ENCODE results near the gene NDC1. TPM values are rescaled to one million over a fixed set of nuclear protein-coding genes. Genes with fewer than 3 reads are reported as not detected.

NDC1 gene
- total RNA-seq, 2 donors from 2014 or later, result 15.3 to 20.6 TPM

DNA sequence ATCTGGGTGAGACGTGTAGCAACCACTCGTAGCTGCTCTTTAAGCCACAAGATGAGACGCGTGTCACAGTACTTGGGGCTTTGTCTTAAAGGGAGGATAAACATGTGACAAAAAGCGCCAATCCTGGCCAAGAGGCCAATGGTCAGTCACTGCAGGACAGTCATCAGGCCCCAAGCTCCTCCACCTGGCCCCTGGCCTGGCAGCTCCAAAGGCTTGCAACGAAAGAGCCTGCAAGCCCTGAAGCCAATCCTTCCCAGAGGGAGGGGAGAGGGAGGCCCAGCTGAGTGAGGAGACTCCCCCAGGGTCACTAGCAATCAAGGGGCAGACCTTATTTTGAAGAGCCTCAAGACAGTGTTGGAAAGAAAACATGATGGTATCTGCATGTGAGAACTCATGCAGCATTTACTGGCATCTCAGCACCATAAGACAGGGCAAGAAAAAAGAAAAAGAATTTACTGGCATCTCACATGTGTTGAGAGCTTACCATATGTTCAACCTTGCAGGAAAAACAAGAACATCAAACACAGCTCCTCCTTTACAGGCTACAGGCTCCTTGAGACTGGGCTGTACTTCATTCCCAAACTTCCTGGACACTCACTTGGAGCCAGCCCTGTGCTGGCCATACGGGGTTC lies 110.5 kb downstream of the NDC1 start:
- H3K27me3 ChIP-seq (replicated peaks; ENCODE audit: insufficient read depth), result no peaks in the 10 kb centered on the region
- TF ChIP-seq POLR2A (IDR thresholded peaks at IDR 0.05), result no peak
- TF ChIP-seq, protein P1, sequence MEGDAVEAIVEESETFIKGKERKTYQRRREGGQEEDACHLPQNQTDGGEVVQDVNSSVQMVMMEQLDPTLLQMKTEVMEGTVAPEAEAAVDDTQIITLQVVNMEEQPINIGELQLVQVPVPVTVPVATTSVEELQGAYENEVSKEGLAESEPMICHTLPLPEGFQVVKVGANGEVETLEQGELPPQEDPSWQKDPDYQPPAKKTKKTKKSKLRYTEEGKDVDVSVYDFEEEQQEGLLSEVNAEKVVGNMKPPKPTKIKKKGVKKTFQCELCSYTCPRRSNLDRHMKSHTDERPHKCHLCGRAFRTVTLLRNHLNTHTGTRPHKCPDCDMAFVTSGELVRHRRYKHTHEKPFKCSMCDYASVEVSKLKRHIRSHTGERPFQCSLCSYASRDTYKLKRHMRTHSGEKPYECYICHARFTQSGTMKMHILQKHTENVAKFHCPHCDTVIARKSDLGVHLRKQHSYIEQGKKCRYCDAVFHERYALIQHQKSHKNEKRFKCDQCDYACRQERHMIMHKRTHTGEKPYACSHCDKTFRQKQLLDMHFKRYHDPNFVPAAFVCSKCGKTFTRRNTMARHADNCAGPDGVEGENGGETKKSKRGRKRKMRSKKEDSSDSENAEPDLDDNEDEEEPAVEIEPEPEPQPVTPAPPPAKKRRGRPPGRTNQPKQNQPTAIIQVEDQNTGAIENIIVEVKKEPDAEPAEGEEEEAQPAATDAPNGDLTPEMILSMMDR (IDR thresholded peaks at IDR 0.05), result no peak
- TF ChIP-seq POLR2AphosphoS5 (IDR thresholded peaks at IDR 0.05), result no peak
- no peaks in the 10 kb centered on the region for H3K36me3 ChIP-seq
- no peak for DNase-seq (ENCODE audit: low spot score)
- H3K4me1 ChIP-seq (replicated peaks), result no peaks in the 10 kb centered on the region
- WGBS, result 92% methylated on average over 7 of the region's 7 CpGs
- H3K9me3 ChIP-seq, result no peaks in the 10 kb centered on the region
- intact Hi-C loops (cut with DNase I), result no loop called here
- H3K4me3 ChIP-seq, result no peak overlapping the region
- no peak overlapping the region for H3K27ac ChIP-seq

DNA sequence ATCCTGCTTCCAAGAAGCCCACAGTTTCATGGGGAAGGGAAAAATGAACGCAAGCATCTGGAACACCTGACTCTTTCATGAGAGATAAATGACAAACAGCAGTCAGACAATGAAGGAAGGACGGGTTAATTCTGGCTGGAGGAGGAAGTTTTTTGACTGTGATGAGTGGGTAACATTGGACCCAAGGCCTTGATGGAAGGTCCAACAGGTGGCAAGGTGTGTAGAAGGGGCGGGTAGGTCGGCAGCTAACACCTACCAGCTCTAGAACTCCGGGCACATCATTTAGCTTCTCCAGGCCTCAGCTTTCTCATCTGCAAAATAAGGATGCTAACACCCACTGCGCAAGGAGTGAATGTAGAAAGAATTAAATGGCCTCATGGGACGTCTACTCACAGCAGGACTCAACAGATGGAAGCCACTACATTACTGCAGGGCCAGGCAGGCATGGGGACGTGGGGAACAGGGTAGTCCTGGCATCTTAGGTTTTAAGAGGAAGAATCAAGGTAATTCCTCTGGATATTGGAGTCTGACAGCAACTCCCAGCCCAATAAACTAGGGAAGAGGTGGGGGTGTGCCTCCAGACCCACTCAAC lies 112.0 kb downstream of the NDC1 start:
- Histone ChIP-seq H3K9me3 (no peaks in the 10 kb centered on the region), H3K4me3 (no peak overlapping the region), H3K4me1 (replicated peaks) (no peaks in the 10 kb centered on the region), H3K36me3 (no peaks in the 10 kb centered on the region), H3K27me3 (replicated peaks; ENCODE audit: insufficient read depth) (no peaks in the 10 kb centered on the region), H3K27ac (no peak overlapping the region)
- TF ChIP-seq POLR2A (IDR thresholded peaks at IDR 0.05), result no peak
- no peak for TF ChIP-seq POLR2AphosphoS5 (IDR thresholded peaks at IDR 0.05)
- TF ChIP-seq, protein P1 (IDR thresholded peaks at IDR 0.05), result no peak
- 93% methylated on average over 8 of the region's 8 CpGs for WGBS
- no peak for DNase-seq (ENCODE audit: low spot score)
- intact Hi-C loops (cut with DNase I), result no loop called here

DNA sequence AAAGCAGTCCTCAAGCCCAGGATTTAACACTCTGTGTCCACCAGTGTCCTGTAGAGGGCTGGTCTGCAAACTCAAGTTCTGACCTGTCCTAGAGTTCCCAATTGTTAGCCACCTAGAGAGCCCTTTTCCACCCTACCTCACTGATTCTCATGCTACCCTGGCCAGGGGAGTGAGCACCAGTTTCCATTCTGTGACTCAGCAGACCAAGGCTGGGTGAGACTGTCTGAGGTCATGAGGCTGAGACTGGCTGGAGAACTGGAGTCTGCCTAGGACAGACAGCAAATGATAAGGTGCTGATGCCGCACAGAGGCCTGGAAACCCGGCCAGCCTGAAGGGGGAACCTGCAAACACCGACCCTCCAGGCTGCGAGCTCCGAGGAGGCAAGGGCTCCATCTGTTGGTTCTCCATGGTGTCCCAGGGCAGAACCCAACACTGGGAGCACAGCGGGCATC lies 112.8 kb downstream of the NDC1 start:
- no peak for DNase-seq (ENCODE audit: low spot score)
- intact Hi-C loops (cut with DNase I), result no loop called here
- no peak for TF ChIP-seq POLR2A (IDR thresholded peaks at IDR 0.05)
- TF ChIP-seq, protein P1 (IDR thresholded peaks at IDR 0.05), result no peak
- no peak for TF ChIP-seq POLR2AphosphoS5 (IDR thresholded peaks at IDR 0.05)
- H3K4me3 ChIP-seq, result no peak overlapping the region
- WGBS, result 51% methylated on average over 6 of the region's 6 CpGs
- no peaks in the 10 kb centered on the region for H3K27me3 ChIP-seq (replicated peaks; ENCODE audit: insufficient read depth)
- H3K27ac ChIP-seq, result no peak overlapping the region
- H3K36me3 ChIP-seq, result no peaks in the 10 kb centered on the region
- no peaks in the 10 kb centered on the region for H3K9me3 ChIP-seq
- H3K4me1 ChIP-seq (replicated peaks), result no peaks in the 10 kb centered on the region

DNA sequence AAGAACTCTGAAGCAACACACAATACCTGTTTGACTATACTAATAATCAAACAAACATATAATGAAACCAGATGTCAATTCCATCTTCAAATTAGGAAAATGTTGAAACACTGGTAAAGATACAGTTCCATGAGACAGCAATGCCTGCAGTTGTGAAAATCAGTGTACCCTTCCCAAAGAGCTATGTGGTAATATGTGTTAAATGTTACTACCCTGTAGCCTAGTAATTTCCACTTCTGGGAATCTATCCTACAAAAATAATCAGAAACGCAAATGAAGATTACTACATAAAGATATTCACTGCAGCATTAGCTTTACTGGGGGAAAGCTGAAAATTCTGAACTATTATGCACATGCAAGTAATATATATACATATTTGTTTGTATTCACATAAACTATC lies 116.1 kb downstream of the NDC1 start:
- no peak for DNase-seq (ENCODE audit: low spot score)
- H3K27me3 ChIP-seq (replicated peaks; ENCODE audit: insufficient read depth), result no peaks in the 10 kb centered on the region
- TF ChIP-seq, protein P1 (IDR thresholded peaks at IDR 0.05), result no peak
- TF ChIP-seq POLR2A (IDR thresholded peaks at IDR 0.05), result no peak
- TF ChIP-seq POLR2AphosphoS5 (IDR thresholded peaks at IDR 0.05), result no peak
- H3K27ac ChIP-seq, result no peak overlapping the region
- intact Hi-C loops (cut with DNase I), result no loop called here
- H3K9me3 ChIP-seq, result no peaks in the 10 kb centered on the region
- H3K36me3 ChIP-seq, result no peaks in the 10 kb centered on the region
- no peaks in the 10 kb centered on the region for H3K4me1 ChIP-seq (replicated peaks)
- whole genome bisulfite sequencing, result 64% methylated on average over 1 of the region's 1 CpG
- H3K4me3 ChIP-seq, result no peak overlapping the region

DNA sequence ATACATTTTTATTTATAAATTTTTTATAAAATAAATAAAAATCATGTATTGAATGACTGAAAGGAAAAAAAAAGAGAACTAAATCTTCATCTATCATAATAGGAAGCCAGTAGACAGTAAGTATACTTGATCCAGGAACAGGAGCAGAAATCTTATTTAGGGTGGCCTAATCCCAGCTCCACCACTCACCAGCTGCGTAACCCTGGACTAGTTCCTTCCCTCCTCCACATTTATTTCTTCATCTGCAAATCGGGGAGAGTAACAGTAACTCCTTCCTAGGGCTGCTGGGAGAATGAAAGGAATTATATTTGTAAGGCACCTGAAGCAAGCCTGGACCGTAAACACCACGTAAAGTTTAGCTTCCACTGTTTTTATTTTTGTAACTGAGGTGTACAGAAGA lies 117.0 kb downstream of the NDC1 start:
- WGBS, result 61% methylated on average over 4 of the region's 4 CpGs
- no peaks in the 10 kb centered on the region for H3K4me1 ChIP-seq (replicated peaks)
- no peak for DNase-seq (ENCODE audit: low spot score)
- no peaks in the 10 kb centered on the region for H3K9me3 ChIP-seq
- H3K36me3 ChIP-seq, result no peaks in the 10 kb centered on the region
- H3K4me3 ChIP-seq, result no peak overlapping the region
- H3K27ac ChIP-seq, result no peak overlapping the region
- TF ChIP-seq POLR2A (IDR thresholded peaks at IDR 0.05) (no peak), POLR2AphosphoS5 (IDR thresholded peaks at IDR 0.05) (no peak)
- TF ChIP-seq, protein P1 (IDR thresholded peaks at IDR 0.05), result no peak
- intact Hi-C loops (cut with DNase I), result no loop called here
- no peaks in the 10 kb centered on the region for H3K27me3 ChIP-seq (replicated peaks; ENCODE audit: insufficient read depth)

Measured in prostate gland (tissue), 2 donors.